ENCODE data around the gene ST3GAL6. TPM values are rescaled to one million over a fixed set of nuclear protein-coding genes. Genes with fewer than 3 reads are reported as not detected.

The ST3GAL6 gene
- total and polyA plus RNA-seq, 2 of the 13 experiments (the other 11 are each of a cell fraction or from before 2014, with no cell fraction given) = 17.5 to 23.2 TPM

GRCh38 chr3:98784042-98784441, 20.9 kb downstream of the ST3GAL6 start (continued):
- TF ChIP-seq ZNF280D (CRISPR knock-in tag; IDR thresholded peaks at IDR 0.05) (peak; percentile 23; the same call in 1 of the 2 replicates), ZMYM3 (CRISPR knock-in tag; IDR thresholded peaks at IDR 0.05) (0 out of 2 replicates have a peak, but pooled peaks have one; percentile 37), ARID4A (CRISPR knock-in tag; IDR thresholded peaks at IDR 0.05; ENCODE audit: borderline replicate concordance) (no peak; the same call in 1 of the 2 replicates), RBFOX2 (IDR thresholded peaks at IDR 0.05; ENCODE audit: low read depth, low read length) (no peak), ATF7 (IDR thresholded peaks at IDR 0.05) (no peak), ATF7 (CRISPR knock-in tag; IDR thresholded peaks at IDR 0.05) (no peak), ZNF703 (CRISPR knock-in tag; IDR thresholded peaks at IDR 0.05; ENCODE audit: borderline replicate concordance) (no peak), ZNF264 (CRISPR knock-in tag; IDR thresholded peaks at IDR 0.05) (no peak), ZNF790 (CRISPR knock-in tag; IDR thresholded peaks at IDR 0.05; ENCODE audit: borderline replicate concordance) (no peak), ZBTB43 (CRISPR knock-in tag; conservative IDR thresholded peaks at IDR 0.05) (0 out of 2 replicates have a peak, but pooled peaks have one; percentile 32), LCORL (IDR thresholded peaks at IDR 0.05) (no peak), LCORL (CRISPR knock-in tag; IDR thresholded peaks at IDR 0.05) (peak; percentile 40; the same call in 1 of the 2 replicates), FOXK2 (IDR thresholded peaks at IDR 0.05) (no peak), MED1 (CRISPR knock-in tag; IDR thresholded peaks at IDR 0.05) (peak; percentile 59), ATAD3A (CRISPR knock-in tag; IDR thresholded peaks at IDR 0.05) (no peak), ZNF430 (CRISPR knock-in tag; IDR thresholded peaks at IDR 0.05) (no peak), ZNF335 (CRISPR knock-in tag; IDR thresholded peaks at IDR 0.05) (no peak), CCDC6 (CRISPR knock-in tag; IDR thresholded peaks at IDR 0.05) (0 out of 2 replicates have a peak, but pooled peaks have one; percentile 9), ZNF234 (CRISPR knock-in tag; conservative IDR thresholded peaks at IDR 0.05) (no peak), HDAC2 (CRISPR knock-in tag; IDR thresholded peaks at IDR 0.05) (0 out of 2 replicates have a peak, but pooled peaks have one; percentile 40), ISL2 (CRISPR knock-in tag; IDR thresholded peaks at IDR 0.05) (peak; percentile 35; the same call in 1 of the 2 replicates), BRD4 (CRISPR knock-in tag; IDR thresholded peaks at IDR 0.05) (no peak), ZNF644 (CRISPR knock-in tag; IDR thresholded peaks at IDR 0.05; ENCODE audit: low read depth) (0 out of 2 replicates have a peak, but pooled peaks have one; percentile 8), HMG20A (CRISPR knock-in tag; IDR thresholded peaks at IDR 0.05; ENCODE audit: borderline replicate concordance) (no peak), THAP11 (CRISPR knock-in tag; IDR thresholded peaks at IDR 0.05) (no peak), ZNF766 (CRISPR knock-in tag; IDR thresholded peaks at IDR 0.05; ENCODE audit: borderline replicate concordance) (no peak)
